ENCODE results near the gene WNT16. TPM values are rescaled to one million over a fixed set of nuclear protein-coding genes. Genes with fewer than 3 reads are reported as not detected.

WNT16 gene
- total RNA-seq, 1 experiment from 2014 or later = not detected

DNA sequence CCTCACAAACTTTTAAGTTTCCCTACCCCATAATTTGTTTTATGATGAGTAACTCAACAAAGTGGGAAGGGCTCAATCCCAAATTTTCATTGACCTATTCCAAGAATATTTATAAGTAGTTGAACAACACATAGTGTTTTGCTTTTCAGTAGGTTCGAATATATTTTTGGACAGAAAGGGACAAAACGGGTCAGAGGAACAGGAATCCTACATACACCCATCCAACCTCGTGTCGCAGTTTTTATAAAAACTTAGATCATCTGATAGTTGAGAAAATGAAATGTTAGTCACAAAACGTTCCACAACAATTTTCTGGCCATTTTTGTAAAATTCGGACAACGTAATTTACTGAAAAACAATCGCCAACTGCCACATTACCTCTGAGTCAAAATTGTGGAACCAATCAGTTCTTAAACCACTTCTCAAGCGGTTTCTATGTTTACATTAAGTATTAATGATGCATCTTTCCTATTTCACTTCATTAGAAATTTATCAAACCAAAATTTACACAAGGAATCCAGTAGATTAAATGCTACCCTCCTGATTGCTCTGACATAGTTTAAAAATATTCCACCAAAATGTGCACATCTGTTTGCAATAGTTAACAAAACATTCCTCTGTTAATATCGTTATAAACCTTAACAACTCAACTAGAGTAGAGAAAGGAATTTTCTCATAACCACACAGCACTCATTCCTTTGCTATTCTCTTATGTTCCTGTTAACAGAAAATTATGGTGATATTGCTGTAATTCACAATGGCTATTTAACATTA, 6.3 kb downstream of the WNT16 start:
- H3K9me2 ChIP-seq (replicated peaks; ENCODE audit: insufficient read depth, low read length) = no peaks in the 10 kb centered on the region
- no peaks in the 10 kb centered on the region for H3K27me3 ChIP-seq (ENCODE audit: low read length)
- H3K4me1 ChIP-seq (ENCODE audit: low read length) = no peaks in the 10 kb centered on the region
- no peaks in the 10 kb centered on the region for H3K9me3 ChIP-seq (ENCODE audit: low read length)
- no peak overlapping the region for H3K9ac ChIP-seq (ENCODE audit: low read length)
- no peak overlapping the region for H3K4me3 ChIP-seq (ENCODE audit: low read length)
- no peaks in the 10 kb centered on the region for H4K20me1 ChIP-seq (ENCODE audit: insufficient read depth, low read depth, low read length)
- H2AFZ ChIP-seq (ENCODE audit: low read length) = no peak overlapping the region
- no peaks in the 10 kb centered on the region for H3K36me3 ChIP-seq (ENCODE audit: insufficient read depth, low read length)
- H3K4me2 ChIP-seq (ENCODE audit: low read depth, low read length, poor library complexity, severe bottlenecking) = no peak overlapping the region
- H3K27ac ChIP-seq (ENCODE audit: low read length) = no peak overlapping the region
- H3K79me2 ChIP-seq (ENCODE audit: low read length) = no peaks in the 10 kb centered on the region
- DNase-seq = no peak

DNA sequence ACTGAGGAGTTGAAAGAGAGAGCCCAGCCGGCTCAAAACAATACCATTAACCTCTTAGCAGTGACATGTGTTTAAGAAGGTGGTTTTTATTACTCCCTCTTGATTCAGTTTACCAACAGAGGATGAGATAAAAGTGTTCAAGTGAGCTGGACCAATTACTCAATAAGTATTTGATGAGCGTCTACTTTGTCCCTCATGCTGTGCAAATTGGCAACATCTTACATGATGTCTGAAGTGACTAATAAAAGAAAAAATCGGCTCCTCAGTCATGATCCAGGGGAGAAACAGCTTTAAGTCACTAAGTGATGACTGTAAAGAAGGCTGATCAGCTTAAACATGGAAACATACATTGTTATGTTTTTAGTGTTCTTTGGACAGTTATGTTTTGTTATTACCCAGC, 7.8 kb downstream of the WNT16 start:
- no peak overlapping the region for H3K9ac ChIP-seq (ENCODE audit: low read length)
- no peaks in the 10 kb centered on the region for H3K4me1 ChIP-seq (ENCODE audit: low read length)
- DNase-seq = no peak
- no peaks in the 10 kb centered on the region for H3K27me3 ChIP-seq (ENCODE audit: low read length)
- no peaks in the 10 kb centered on the region for H3K36me3 ChIP-seq (ENCODE audit: insufficient read depth, low read length)
- no peaks in the 10 kb centered on the region for H3K9me2 ChIP-seq (replicated peaks; ENCODE audit: insufficient read depth, low read length)
- H3K27ac ChIP-seq (ENCODE audit: low read length) = no peak overlapping the region
- H3K79me2 ChIP-seq (ENCODE audit: low read length) = no peaks in the 10 kb centered on the region
- no peak overlapping the region for H2AFZ ChIP-seq (ENCODE audit: low read length)
- no peaks in the 10 kb centered on the region for H3K9me3 ChIP-seq (ENCODE audit: low read length)
- no peaks in the 10 kb centered on the region for H4K20me1 ChIP-seq (ENCODE audit: insufficient read depth, low read depth, low read length)
- no peak overlapping the region for H3K4me2 ChIP-seq (ENCODE audit: low read depth, low read length, poor library complexity, severe bottlenecking)
- H3K4me3 ChIP-seq (ENCODE audit: low read length) = no peak overlapping the region

DNA sequence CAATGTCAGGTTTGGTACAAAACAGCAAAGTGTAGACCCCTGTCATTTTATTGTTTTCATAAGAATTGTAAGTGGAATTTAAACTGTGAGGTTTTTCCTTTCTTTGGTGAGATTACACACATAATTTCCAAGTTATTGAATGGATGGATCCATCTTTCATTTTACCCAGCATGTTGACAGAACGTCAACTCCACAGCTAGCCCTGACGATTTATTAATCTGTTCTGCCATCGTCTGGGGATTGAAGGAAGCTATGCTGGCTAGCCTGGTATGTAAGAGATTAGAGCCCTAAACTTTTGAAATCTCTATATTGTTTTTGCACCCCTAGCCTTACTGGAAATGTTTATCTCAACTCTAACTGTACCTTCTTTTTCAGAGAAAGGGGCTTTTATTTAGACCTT, 8.6 kb downstream of the WNT16 start:
- DNase-seq = peak; percentile 45

DNA sequence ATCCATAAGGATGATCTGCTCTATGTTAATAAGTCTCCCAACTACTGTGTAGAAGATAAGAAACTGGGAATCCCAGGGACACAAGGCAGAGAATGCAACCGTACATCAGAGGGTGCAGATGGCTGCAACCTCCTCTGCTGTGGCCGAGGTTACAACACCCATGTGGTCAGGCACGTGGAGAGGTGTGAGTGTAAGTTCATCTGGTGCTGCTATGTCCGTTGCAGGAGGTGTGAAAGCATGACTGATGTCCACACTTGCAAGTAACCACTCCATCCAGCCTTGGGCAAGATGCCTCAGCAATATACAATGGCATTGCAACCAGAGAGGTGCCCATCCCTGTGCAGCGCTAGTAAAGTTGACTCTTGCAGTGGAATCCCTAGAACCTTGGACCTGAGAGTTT, 10.3 kb downstream of the WNT16 start:
- Histone ChIP-seq H2AFZ (ENCODE audit: low read length) (no peak overlapping the region), H3K4me3 (ENCODE audit: low read length) (no peak overlapping the region), H3K9me2 (replicated peaks; ENCODE audit: insufficient read depth, low read length) (no peaks in the 10 kb centered on the region), H3K79me2 (ENCODE audit: low read length) (no peaks in the 10 kb centered on the region), H4K20me1 (ENCODE audit: insufficient read depth, low read depth, low read length) (no peaks in the 10 kb centered on the region), H3K9ac (ENCODE audit: low read length) (no peak overlapping the region), H3K4me1 (ENCODE audit: low read length) (no peaks in the 10 kb centered on the region), H3K27ac (ENCODE audit: low read length) (no peak overlapping the region), H3K9me3 (ENCODE audit: low read length) (no peaks in the 10 kb centered on the region), H3K27me3 (ENCODE audit: low read length) (no peaks in the 10 kb centered on the region), H3K4me2 (ENCODE audit: low read depth, low read length, poor library complexity, severe bottlenecking) (no peak overlapping the region), H3K36me3 (ENCODE audit: insufficient read depth, low read length) (no peaks in the 10 kb centered on the region)
- no peak for DNase-seq

More for the DNA sequence above, 8.6 kb downstream of the WNT16 start:
- Histone ChIP-seq H3K9me3 (ENCODE audit: low read length) (no peaks in the 10 kb centered on the region), H3K27me3 (ENCODE audit: low read length) (no peaks in the 10 kb centered on the region), H3K4me2 (ENCODE audit: low read depth, low read length, poor library complexity, severe bottlenecking) (no peak overlapping the region), H3K79me2 (ENCODE audit: low read length) (no peaks in the 10 kb centered on the region), H3K9me2 (replicated peaks; ENCODE audit: insufficient read depth, low read length) (no peaks in the 10 kb centered on the region), H3K36me3 (ENCODE audit: insufficient read depth, low read length) (no peaks in the 10 kb centered on the region), H3K4me3 (ENCODE audit: low read length) (no peak overlapping the region), H3K4me1 (ENCODE audit: low read length) (no peaks in the 10 kb centered on the region), H4K20me1 (ENCODE audit: insufficient read depth, low read depth, low read length) (no peaks in the 10 kb centered on the region), H3K9ac (ENCODE audit: low read length) (no peak overlapping the region), H2AFZ (ENCODE audit: low read length) (no peak overlapping the region), H3K27ac (ENCODE audit: low read length) (no peak overlapping the region)

GRCh38 chr7:121341933-121342332, 13.1 kb downstream of the WNT16 start:
- Histone ChIP-seq H3K79me2 (ENCODE audit: low read length) (no peaks in the 10 kb centered on the region), H3K36me3 (ENCODE audit: insufficient read depth, low read length) (no peaks in the 10 kb centered on the region), H4K20me1 (ENCODE audit: insufficient read depth, low read depth, low read length) (no peaks in the 10 kb centered on the region), H3K4me1 (ENCODE audit: low read length) (no peaks in the 10 kb centered on the region), H2AFZ (ENCODE audit: low read length) (no peak overlapping the region), H3K9ac (ENCODE audit: low read length) (no peak overlapping the region), H3K4me2 (ENCODE audit: low read depth, low read length, poor library complexity, severe bottlenecking) (no peak overlapping the region), H3K27ac (ENCODE audit: low read length) (no peak overlapping the region), H3K27me3 (ENCODE audit: low read length) (no peaks in the 10 kb centered on the region), H3K4me3 (ENCODE audit: low read length) (no peak overlapping the region), H3K9me3 (ENCODE audit: low read length) (no peaks in the 10 kb centered on the region), H3K9me2 (replicated peaks; ENCODE audit: insufficient read depth, low read length) (no peaks in the 10 kb centered on the region)
- no peak for DNase-seq

DNA sequence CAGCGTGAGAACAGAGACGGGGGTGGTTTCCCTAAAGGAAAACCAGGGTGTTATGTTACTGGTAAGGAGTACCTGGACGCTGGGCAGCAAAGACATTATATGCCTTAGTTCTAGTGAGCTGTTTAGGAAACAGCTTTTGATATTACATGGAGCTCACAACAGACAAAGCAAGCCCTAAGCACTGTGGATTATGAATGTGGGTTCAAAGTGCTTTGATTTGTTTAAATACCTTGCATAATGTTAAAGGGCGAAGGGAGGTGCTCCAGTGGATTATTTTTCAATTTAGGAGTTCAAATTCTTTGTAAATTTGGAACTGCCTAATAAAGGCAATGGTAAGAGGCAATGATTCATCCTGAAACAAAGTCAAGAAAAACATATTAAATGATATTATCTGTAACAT, 13.8 kb downstream of the WNT16 start:
- no peak overlapping the region for H3K27ac ChIP-seq (ENCODE audit: low read length)
- no peaks in the 10 kb centered on the region for H4K20me1 ChIP-seq (ENCODE audit: insufficient read depth, low read depth, low read length)
- H3K9ac ChIP-seq (ENCODE audit: low read length) = no peak overlapping the region
- H3K4me3 ChIP-seq (ENCODE audit: low read length) = no peak overlapping the region
- no peaks in the 10 kb centered on the region for H3K9me2 ChIP-seq (replicated peaks; ENCODE audit: insufficient read depth, low read length)
- H3K79me2 ChIP-seq (ENCODE audit: low read length) = no peaks in the 10 kb centered on the region
- H3K36me3 ChIP-seq (ENCODE audit: insufficient read depth, low read length) = no peaks in the 10 kb centered on the region
- DNase-seq = no peak
- no peak overlapping the region for H2AFZ ChIP-seq (ENCODE audit: low read length)
- H3K27me3 ChIP-seq (ENCODE audit: low read length) = no peaks in the 10 kb centered on the region
- H3K4me1 ChIP-seq (ENCODE audit: low read length) = no peaks in the 10 kb centered on the region
- H3K4me2 ChIP-seq (ENCODE audit: low read depth, low read length, poor library complexity, severe bottlenecking) = no peak overlapping the region
- H3K9me3 ChIP-seq (ENCODE audit: low read length) = no peaks in the 10 kb centered on the region

DNA sequence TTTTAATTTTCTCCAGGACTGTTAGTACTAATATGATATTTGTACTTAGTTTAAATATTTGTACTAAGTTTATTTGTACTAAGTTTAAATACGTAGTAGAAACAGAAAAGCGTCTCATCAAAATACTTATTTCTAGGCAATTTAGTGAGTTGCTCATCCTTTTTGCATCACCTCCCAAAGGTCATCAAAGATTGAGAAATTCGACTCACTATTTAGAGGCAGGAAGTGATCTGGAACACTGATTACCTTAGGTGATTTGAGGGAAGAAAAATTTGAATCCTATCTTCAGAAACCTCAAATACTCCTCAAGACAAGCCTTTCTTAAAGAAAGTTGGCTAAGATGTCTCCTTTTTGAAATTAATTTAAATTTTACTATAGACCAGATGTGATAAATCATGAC, 14.5 kb downstream of the WNT16 start:
- no peak overlapping the region for H3K27ac ChIP-seq (ENCODE audit: low read length)
- no peaks in the 10 kb centered on the region for H3K9me2 ChIP-seq (replicated peaks; ENCODE audit: insufficient read depth, low read length)
- no peak overlapping the region for H2AFZ ChIP-seq (ENCODE audit: low read length)
- H3K4me3 ChIP-seq (ENCODE audit: low read length) = no peak overlapping the region
- H3K27me3 ChIP-seq (ENCODE audit: low read length) = no peaks in the 10 kb centered on the region
- no peaks in the 10 kb centered on the region for H3K4me1 ChIP-seq (ENCODE audit: low read length)
- no peaks in the 10 kb centered on the region for H4K20me1 ChIP-seq (ENCODE audit: insufficient read depth, low read depth, low read length)
- H3K4me2 ChIP-seq (ENCODE audit: low read depth, low read length, poor library complexity, severe bottlenecking) = no peak overlapping the region
- no peak overlapping the region for H3K9ac ChIP-seq (ENCODE audit: low read length)
- H3K36me3 ChIP-seq (ENCODE audit: insufficient read depth, low read length) = no peaks in the 10 kb centered on the region
- H3K79me2 ChIP-seq (ENCODE audit: low read length) = no peaks in the 10 kb centered on the region
- H3K9me3 ChIP-seq (ENCODE audit: low read length) = no peaks in the 10 kb centered on the region
- no peak for DNase-seq

DNA sequence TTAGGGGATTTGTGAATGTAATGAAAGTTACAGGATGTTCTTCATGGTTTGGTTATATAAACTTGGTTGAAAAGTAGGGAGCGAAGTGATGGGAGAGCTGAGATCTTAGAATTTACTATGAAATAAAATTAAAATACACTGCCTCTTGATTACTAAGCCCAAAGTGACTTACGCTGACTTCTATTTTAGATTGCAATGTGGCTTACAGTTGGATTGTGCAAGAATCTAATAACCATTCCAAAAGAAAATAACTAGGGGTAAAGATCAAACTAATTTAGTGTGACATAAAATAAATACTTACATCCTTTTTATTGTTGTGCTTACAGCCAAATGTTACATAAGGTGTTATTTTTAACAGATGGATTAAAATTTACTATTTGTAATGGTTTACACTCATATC, 15.3 kb downstream of the WNT16 start:
- Histone ChIP-seq H3K9ac (ENCODE audit: low read length) (no peak overlapping the region), H3K4me1 (ENCODE audit: low read length) (no peaks in the 10 kb centered on the region), H3K79me2 (ENCODE audit: low read length) (no peaks in the 10 kb centered on the region), H3K9me3 (ENCODE audit: low read length) (no peaks in the 10 kb centered on the region), H3K4me3 (ENCODE audit: low read length) (no peak overlapping the region), H3K27me3 (ENCODE audit: low read length) (no peaks in the 10 kb centered on the region), H3K9me2 (replicated peaks; ENCODE audit: insufficient read depth, low read length) (no peaks in the 10 kb centered on the region), H3K4me2 (ENCODE audit: low read depth, low read length, poor library complexity, severe bottlenecking) (no peak overlapping the region), H3K27ac (ENCODE audit: low read length) (no peak overlapping the region), H4K20me1 (ENCODE audit: insufficient read depth, low read depth, low read length) (no peaks in the 10 kb centered on the region), H2AFZ (ENCODE audit: low read length) (no peak overlapping the region), H3K36me3 (ENCODE audit: insufficient read depth, low read length) (no peaks in the 10 kb centered on the region)
- no peak for DNase-seq
